NK-92 (cell line): ENCODE results near the gene EXOC4.
"Not testable (repeated sequence)": the region's sequence is repeated elsewhere in the genome, so short reads cannot be mapped to it uniquely, and the experiment has no call there.

Source experiments
- DNase-seq: peaks from one replicate; lab custom pipeline; 2025; ENCODE audit not compliant: unreplicated experiment; lab: John Stamatoyannopoulos, UW

The EXOC4 gene

DNA sequence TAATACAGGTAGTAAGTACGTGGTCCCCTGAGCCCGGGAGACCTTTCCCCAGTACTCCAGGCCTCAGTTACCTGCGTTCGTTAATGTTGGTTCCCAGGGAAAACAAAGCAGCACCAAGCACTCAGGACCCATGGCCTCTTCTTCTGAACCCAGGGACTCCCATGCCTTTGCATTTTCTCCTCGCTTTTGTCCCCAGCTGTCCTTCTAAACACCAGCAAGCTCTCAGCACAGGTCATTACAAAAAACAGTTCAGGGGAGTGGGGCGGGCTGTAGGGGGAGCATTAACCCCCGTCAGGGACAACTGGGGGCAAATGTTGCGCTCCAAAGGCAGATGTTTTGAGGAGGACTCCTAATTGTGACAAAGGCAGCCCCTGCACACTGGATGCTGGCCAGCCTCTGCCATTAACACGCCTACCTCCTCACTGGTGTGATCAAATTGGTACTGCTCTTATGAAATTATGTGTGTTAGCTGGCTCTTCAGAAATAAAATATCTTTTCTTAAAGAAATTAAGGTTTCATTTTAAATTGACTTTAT lies 793.8 kb downstream of the EXOC4 start:
- no peak for DNase-seq

DNA sequence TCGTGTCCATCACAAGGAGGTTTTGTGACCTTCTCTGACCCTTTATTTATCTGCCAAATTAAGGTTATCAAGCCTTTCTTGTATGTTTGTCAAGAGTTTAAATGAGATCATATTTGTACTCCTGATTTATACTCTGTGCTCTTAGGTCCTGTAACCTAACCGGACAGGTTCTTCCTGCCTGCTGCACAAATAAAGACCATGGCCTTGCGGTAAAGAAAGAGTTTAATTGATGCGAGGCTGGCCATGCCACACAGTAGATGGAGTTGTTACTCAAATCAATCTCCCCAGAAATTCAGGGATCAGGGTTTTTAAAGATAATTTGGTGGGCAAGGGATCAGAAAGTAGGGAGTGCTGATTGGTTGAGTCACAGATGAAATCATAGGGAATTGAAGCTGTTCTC lies 794.8 kb downstream of the EXOC4 start:
- no peak for DNase-seq

DNA sequence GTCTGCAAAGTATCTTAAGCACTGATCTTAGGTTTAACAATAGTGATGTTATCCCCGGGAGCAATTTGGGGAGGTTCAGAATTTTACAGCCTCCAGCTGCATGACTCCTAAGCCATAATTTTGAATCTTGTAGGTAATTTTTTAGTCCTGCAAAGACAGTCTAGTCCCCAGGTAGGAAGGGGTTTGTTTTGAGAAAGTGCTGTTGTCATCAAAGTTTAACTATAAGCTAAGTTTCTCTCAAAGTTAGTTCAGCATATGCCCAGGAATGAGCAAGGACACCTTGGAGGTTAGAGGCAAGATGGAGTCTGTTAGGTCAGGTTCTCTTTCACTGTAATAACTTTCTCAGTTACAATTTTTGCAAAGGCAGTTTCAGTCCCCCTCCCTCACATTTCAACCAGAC lies 795.3 kb downstream of the EXOC4 start:
- no peak for DNase-seq

GRCh38 chr7:134051020-134051419 lies 798.1 kb downstream of the EXOC4 start:
- no peak for DNase-seq

- DNase-seq: no peak
Measured at GRCh38 chr7:134056816-134057215, 803.9 kb downstream of the EXOC4 start.

DNA sequence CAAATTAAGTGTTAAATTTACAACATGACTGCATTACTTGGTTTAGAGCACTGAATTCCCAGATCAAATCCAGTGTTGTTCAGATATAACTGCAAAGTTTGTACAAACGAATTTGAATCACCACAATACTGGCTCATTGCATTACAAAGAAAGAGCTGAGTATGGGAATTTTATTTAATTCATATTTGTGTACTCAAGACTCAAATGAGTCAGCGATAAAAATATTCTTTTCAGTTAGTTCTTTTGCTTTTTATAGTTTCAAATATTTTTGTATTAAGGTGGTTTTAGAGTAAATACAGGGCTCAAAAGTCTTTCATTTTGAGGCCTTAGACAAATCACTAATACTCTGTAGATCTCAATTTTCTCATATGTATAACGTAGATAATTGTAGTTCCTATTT lies 805.6 kb downstream of the EXOC4 start:
- DNase-seq: no peak

DNA sequence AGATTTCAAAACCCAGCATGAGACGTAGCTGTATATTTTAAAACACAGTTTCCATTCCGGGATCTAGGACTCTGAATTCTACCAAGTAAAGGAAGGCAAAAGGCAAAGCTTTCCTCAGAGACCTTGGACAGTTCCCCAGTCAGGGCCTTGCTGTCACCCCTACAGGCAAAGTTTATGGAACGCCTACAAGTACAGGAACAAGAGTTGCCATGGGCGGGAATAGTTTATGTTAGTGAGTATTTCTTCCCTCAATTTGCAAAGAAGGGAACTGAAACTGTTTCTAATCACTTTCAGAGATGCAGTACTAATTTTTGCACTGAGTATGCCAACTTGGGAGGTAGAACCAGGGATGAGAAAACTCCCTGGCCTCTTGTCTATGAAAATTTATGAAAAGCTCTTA lies 806.1 kb downstream of the EXOC4 start:
- DNase-seq: no peak

DNA sequence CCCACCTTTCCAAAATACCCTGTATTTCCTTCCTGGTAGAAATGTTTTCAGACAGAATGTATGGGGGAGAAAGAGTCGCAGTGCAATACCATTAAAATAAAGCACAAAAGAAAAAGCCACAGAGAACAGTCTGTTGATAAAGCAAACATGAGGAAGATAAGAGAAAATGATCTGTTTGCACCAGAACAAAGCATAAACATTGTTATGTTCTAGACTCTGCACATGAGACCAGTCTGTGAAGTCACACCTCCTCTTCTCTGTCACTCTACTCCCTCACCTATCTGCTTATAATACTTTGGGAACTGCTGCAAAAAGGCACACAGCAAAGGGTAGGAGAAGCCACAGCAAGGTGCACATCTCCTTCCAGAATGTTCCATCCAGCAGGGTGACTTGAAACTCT lies 807.0 kb downstream of the EXOC4 start:
- no peak for DNase-seq

GRCh38 chr7:134060874-134061273 lies 808.0 kb downstream of the EXOC4 start:
- no peak for DNase-seq

- DNase-seq: no peak
Measured at GRCh38 chr7:134062460-134062859, 809.6 kb downstream of the EXOC4 start.

DNA sequence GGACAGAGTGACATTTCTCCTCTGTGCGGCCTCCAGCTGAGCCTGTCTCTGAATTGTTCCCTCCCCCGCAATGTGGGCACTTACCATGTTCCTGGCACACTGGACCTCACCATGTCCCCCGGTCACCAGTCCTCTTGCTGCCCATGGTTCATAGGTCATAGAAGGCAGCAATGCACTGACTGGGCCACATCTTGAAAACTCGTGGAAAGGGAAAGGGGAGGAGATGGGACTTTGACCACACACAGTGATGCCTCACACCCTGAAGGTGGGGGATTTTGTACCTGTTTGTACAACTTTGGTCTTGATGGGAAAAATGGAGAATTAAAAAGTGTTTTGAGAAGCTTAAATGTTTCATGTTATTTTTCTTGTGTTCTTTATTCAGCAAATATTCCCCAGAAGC lies 812.5 kb downstream of the EXOC4 start:
- DNase-seq: no peak

DNA sequence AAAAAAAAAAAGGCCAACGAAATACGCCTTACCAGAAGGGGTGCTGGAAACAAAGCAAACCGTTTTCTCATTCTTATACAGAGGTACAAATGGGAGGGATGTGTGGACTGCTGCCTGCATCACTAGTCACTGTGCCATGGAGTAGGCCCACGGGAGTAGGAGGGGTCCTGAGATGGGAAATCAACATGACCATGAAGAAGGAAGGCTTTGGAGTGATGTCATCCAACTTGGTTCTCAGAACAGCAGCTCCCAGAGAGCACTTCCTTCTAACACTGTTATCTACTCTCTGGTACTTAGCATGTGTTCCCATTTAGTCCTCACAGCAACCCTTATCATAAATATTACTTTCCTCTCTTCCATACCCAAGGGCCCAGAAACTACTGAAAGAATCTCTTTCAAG lies 814.3 kb downstream of the EXOC4 start:
- DNase-seq: no peak

GRCh38 chr7:134068670-134069069 lies 815.8 kb downstream of the EXOC4 start:
- no peak for DNase-seq

- DNase-seq: no peak
Measured at GRCh38 chr7:134069187-134069586, 816.3 kb downstream of the EXOC4 start.

DNA sequence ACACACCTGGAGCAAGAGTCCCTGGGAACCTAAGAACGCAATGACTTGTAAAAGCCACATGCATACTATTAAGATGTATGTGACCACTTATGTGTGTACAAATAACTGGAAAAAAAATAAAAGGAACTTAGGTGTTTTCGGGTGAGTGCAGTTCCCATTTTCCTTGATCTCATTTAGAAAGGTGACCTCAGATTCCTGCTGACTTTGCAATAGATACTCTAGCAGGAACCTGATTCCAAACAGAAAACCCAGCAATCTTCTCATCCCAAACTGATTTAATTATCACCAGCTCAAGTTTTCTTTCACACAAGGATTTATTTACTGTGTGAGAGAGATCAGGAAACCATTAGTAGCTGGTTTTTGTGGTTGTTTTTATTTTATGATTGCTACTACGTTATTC lies 817.8 kb downstream of the EXOC4 start:
- DNase-seq: no peak

- DNase-seq: no peak
Measured at GRCh38 chr7:134071355-134072331, 818.8 kb downstream of the EXOC4 start.

DNA sequence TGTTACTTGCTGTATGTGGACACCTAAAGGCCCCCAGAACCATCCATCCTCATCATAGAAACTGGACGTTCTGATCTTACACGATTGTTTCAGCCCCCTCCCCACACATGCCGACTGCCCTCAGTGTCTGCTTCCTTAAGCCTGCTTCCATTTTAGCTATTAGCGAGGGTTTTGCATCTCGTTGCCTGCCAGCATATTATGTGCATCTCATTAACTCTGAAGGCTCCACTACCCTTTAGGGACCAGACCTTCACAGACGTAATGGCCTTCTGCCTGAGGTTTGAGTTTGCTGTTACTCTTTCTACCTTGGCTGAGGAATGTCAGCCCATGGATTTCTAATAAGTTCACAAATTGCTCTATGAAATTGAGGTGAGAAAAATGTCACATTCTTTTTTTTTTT lies 820.4 kb downstream of the EXOC4 start:
- no peak for DNase-seq

GRCh38 chr7:134075799-134076198 lies 822.9 kb downstream of the EXOC4 start:
- DNase-seq: no peak

GRCh38 chr7:134077560-134077959 lies 824.7 kb downstream of the EXOC4 start:
- not testable (repeated sequence) for DNase-seq

GRCh38 chr7:134078991-134079390 lies 826.1 kb downstream of the EXOC4 start:
- DNase-seq: no peak

GRCh38 chr7:134081695-134082094 lies 828.8 kb downstream of the EXOC4 start:
- no peak for DNase-seq

- DNase-seq: no peak
Measured at GRCh38 chr7:134083766-134084487, 831.0 kb downstream of the EXOC4 start.
